Panc1 (cell line): ENCODE data around the gene FIS1. TPM values are rescaled to one million over a fixed set of nuclear protein-coding genes. Genes with fewer than 3 reads are reported as not detected.

Source experiments
- ATAC-seq: fragments of 200-7000 bp; cut with Tn5 transposase; 2 replicates; pipeline ENCODE4 v1.9.1; 2020; ENCODE audit warnings: mild to moderate bottlenecking, moderate library complexity
- BruUV-seq: library from RNA; stranded (reverse); fragments of 400-500 nt; replicated peaks from 2 replicates; lab custom pipeline; 2021; lab: Mats Ljungman, UMichigan
- CTCF ChIA-PET: fragments of 300-600 bp; sonication (Branson Sonifier 250); formaldehyde crosslinking; loops from one replicate; lab custom pipeline; 2022; ENCODE audit warnings: antibody characterized with exemption; lab: Charles Lee
- POLR2A ChIA-PET: fragments of 300-600 bp; sonication (Branson Sonifier 250); formaldehyde crosslinking; loops from one replicate; lab custom pipeline; 2022; ENCODE audit warnings: antibody characterized with exemption; lab: Charles Lee
- DNase-seq: peaks from one replicate; pipeline ENCODE4 v3.0.0-alpha.2; 2010; ENCODE audit warnings: low read depth, low spot score
- H3K27ac ChIP-seq: 2 replicates; pipeline ENCODE4 v1.5.1; 2011; ENCODE audit warnings: mild to moderate bottlenecking, low read length, inconsistent platforms
- H3K27me3 ChIP-seq: fragments of 200-500 bp; sonication (Bioruptor generic); 2 replicates; pipeline ENCODE4 v1.6.0; 2014; ENCODE audit warnings: low read length, inconsistent platforms; ENCODE audit not compliant: control insufficient read depth, insufficient read depth
- H3K36me3 ChIP-seq: fragments of 200-500 bp; sonication (Bioruptor generic); 2 replicates; pipeline ENCODE4 v1.5.1; 2014; ENCODE audit warnings: inconsistent platforms, mild to moderate bottlenecking, low read length, moderate library complexity; ENCODE audit not compliant: control insufficient read depth, insufficient read depth
- H3K4me1 ChIP-seq: 2 replicates; pipeline ENCODE4 v1.5.1; 2011; ENCODE audit warnings: inconsistent platforms, mild to moderate bottlenecking, low read length, moderate library complexity; ENCODE audit not compliant: control insufficient read depth, insufficient read depth
- H3K4me3 ChIP-seq, 2 experiments: 2 replicates each; pipeline ENCODE4 v1.5.1; 2011 to 2012; ENCODE audit warnings: low read depth in 2 of 2, low read length in 2 of 2, mild to moderate bottlenecking in 2 of 2, inconsistent platforms in 1 of 2, moderate library complexity in 1 of 2
- H3K9me3 ChIP-seq: fragments of 200-500 bp; sonication (Bioruptor generic); 2 replicates; pipeline ENCODE4 v1.5.1; 2014; ENCODE audit warnings: low read depth, mild to moderate bottlenecking, inconsistent platforms, low read length, moderate library complexity; ENCODE audit not compliant: control insufficient read depth, insufficient read depth
- POLR2AphosphoS5 ChIP-seq: IDR thresholded peaks from 2 replicates; pipeline ENCODE4 v1.6.1; 2012; ENCODE audit warnings: mild to moderate bottlenecking, low read depth, low read length, moderate library complexity
- SIN3A ChIP-seq: IDR thresholded peaks from 2 replicates; pipeline ENCODE4 v1.6.1; 2012; ENCODE audit warnings: low read depth, mild to moderate bottlenecking, low read length, moderate library complexity, borderline replicate concordance; ENCODE audit not compliant: insufficient read depth
- TCF7L2 ChIP-seq: IDR thresholded peaks from 2 replicates; pipeline ENCODE4 v1.6.1; 2011; ENCODE audit warnings: mild to moderate bottlenecking, low read depth, low read length, inconsistent platforms
- in situ Hi-C: cut with HindIII; loops from 2 replicates; pipeline ENCODE4 v1.10.0; 2016; ENCODE audit warnings: low sequenced_read_pairs, low pct_unique_long_range_greater_than_20kb
- intact Hi-C: fragments of 100-400 bp; cut with micrococcal nuclease; formaldehyde crosslinking; loops from one replicate; pipeline ENCODE4 v1.10.0; 2022; ENCODE audit not compliant: unreplicated experiment
- total RNA-seq: library from RNA; stranded (reverse); gene quantifications from one replicate; pipeline ENCODE4 v1.2.1, GENCODE V29; 2021; ENCODE audit not compliant: unreplicated experiment
- TF ChIP-seq, protein P1 (sequence below): fragments of 450-650 bp; IDR thresholded peaks from 2 replicates; pipeline ENCODE4 v1.5.1; 2017; ENCODE audit warnings: mild to moderate bottlenecking
- TF ChIP-seq, protein P2 (sequence below), 2 experiments: IDR thresholded peaks; 2 replicates each; pipeline ENCODE4 v1.6.1; 2011 to 2012; ENCODE audit warnings: low read depth in 2 of 2, control low read depth in 1 of 2, low read length in 1 of 2, mild to moderate bottlenecking in 1 of 2, moderate library complexity in 1 of 2; ENCODE audit not compliant: insufficient read depth in 1 of 2

Gene FIS1
- total RNA-seq, 1 experiment from 2014 or later: 110 TPM

DNA sequence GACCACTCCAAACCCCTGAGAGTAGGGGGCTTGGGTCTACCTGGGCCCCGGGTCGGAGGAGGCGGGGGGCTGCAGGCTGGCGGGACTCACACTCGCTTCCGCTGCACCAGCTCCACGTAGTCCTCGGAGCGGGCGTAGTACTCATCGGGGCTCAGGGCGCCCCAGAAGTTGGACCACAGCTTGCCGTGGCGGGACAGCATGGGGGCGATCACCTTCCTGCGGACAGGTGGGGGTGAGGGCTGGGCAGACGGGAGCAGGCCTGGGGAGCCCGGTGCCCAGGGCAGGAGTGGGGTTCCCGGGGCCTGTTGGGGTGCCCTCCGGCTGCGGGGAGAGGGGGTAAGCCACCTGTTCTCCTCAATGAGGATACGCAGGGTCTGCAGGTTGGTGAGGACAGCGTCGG is 33.4 kb downstream of the FIS1 start:
- no TSS peak for BruUV-seq
- ATAC-seq (no peak), DNase-seq (no peak)
- POLR2A ChIA-PET: no interaction called here
- H3K36me3 ChIP-seq: no peaks in the 10 kb centered on the region; the same call in 1 of the 2 replicates
- peaks cover 7% of the 10 kb centered on the region; the same call in 1 of the 2 replicates for H3K4me1 ChIP-seq
- no peak for TF ChIP-seq TCF7L2
- TF ChIP-seq POLR2AphosphoS5: no peak
- TF ChIP-seq, protein P1, sequence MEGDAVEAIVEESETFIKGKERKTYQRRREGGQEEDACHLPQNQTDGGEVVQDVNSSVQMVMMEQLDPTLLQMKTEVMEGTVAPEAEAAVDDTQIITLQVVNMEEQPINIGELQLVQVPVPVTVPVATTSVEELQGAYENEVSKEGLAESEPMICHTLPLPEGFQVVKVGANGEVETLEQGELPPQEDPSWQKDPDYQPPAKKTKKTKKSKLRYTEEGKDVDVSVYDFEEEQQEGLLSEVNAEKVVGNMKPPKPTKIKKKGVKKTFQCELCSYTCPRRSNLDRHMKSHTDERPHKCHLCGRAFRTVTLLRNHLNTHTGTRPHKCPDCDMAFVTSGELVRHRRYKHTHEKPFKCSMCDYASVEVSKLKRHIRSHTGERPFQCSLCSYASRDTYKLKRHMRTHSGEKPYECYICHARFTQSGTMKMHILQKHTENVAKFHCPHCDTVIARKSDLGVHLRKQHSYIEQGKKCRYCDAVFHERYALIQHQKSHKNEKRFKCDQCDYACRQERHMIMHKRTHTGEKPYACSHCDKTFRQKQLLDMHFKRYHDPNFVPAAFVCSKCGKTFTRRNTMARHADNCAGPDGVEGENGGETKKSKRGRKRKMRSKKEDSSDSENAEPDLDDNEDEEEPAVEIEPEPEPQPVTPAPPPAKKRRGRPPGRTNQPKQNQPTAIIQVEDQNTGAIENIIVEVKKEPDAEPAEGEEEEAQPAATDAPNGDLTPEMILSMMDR: no peak
- TF ChIP-seq, protein P2, sequence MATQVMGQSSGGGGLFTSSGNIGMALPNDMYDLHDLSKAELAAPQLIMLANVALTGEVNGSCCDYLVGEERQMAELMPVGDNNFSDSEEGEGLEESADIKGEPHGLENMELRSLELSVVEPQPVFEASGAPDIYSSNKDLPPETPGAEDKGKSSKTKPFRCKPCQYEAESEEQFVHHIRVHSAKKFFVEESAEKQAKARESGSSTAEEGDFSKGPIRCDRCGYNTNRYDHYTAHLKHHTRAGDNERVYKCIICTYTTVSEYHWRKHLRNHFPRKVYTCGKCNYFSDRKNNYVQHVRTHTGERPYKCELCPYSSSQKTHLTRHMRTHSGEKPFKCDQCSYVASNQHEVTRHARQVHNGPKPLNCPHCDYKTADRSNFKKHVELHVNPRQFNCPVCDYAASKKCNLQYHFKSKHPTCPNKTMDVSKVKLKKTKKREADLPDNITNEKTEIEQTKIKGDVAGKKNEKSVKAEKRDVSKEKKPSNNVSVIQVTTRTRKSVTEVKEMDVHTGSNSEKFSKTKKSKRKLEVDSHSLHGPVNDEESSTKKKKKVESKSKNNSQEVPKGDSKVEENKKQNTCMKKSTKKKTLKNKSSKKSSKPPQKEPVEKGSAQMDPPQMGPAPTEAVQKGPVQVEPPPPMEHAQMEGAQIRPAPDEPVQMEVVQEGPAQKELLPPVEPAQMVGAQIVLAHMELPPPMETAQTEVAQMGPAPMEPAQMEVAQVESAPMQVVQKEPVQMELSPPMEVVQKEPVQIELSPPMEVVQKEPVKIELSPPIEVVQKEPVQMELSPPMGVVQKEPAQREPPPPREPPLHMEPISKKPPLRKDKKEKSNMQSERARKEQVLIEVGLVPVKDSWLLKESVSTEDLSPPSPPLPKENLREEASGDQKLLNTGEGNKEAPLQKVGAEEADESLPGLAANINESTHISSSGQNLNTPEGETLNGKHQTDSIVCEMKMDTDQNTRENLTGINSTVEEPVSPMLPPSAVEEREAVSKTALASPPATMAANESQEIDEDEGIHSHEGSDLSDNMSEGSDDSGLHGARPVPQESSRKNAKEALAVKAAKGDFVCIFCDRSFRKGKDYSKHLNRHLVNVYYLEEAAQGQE (IDR thresholded peaks at IDR 0.05; ENCODE audit: insufficient read depth in 1 of 2, low read depth in 2 of 2, low read length in 1 of 2): no peak
- no peak for TF ChIP-seq SIN3A
- CTCF ChIA-PET: no interaction called here
- no peak overlapping the region for H3K27ac ChIP-seq
- no peaks in the 10 kb centered on the region for H3K9me3 ChIP-seq
- in situ Hi-C loops: no loop called here
- intact Hi-C loops: no loop called here
- H3K27me3 ChIP-seq: no peaks in the 10 kb centered on the region
- H3K4me3 ChIP-seq: no peak overlapping the region

GRCh38 chr7:101210143-101210542 is 34.7 kb downstream of the FIS1 start:
- ChIA-PET CTCF (no interaction called here), POLR2A (no interaction called here)
- H3K9me3 ChIP-seq: no peaks in the 10 kb centered on the region
- intact Hi-C loops (no loop called here), in situ Hi-C loops (no loop called here)
- BruUV-seq: no TSS peak
- no peak overlapping the region for H3K4me3 ChIP-seq
- DNase-seq: no peak
- no peaks in the 10 kb centered on the region for H3K36me3 ChIP-seq
- no peaks in the 10 kb centered on the region for H3K27me3 ChIP-seq
- TF ChIP-seq SIN3A: no peak
- ATAC-seq: no peak
- H3K4me1 ChIP-seq: peaks cover 5% of the 10 kb centered on the region; the same call in 1 of the 2 replicates
- no peak overlapping the region for H3K27ac ChIP-seq

- Histone ChIP-seq H3K27me3 (no peaks in the 10 kb centered on the region), H3K4me1 (no peaks in the 10 kb centered on the region), H3K4me3 (no peak overlapping the region), H3K27ac (no peak overlapping the region), H3K36me3 (no peaks in the 10 kb centered on the region), H3K9me3 (no peaks in the 10 kb centered on the region)
- BruUV-seq: no TSS peak
- ChIA-PET CTCF (interaction anchor here (0.7 kb wide), 1 partner anchor 50 kb away, joined by 7 read pairs; no protein-coding TSS in a partner anchor), POLR2A (no interaction called here)
- no peak for DNase-seq
- intact Hi-C loops: no loop called here
- ATAC-seq: no peak
- TF ChIP-seq, protein P1: no peak
- no peak for TF ChIP-seq POLR2AphosphoS5
- in situ Hi-C loops: no loop called here
Measured at GRCh38 chr7:101208794-101209193, 36.1 kb downstream of the FIS1 start.
